SIG-M5 (cell line): Measurements from ENCODE around the gene MCRIP1.

Experiments
- DNase-seq: peaks from one replicate; lab custom pipeline; 2025; lab: John Stamatoyannopoulos, UW

Gene MCRIP1

GRCh38 chr17:81803728-81804558, 29.1 kb downstream of the MCRIP1 start, which contains the start of gene GCGR:
GCGR (plus strand) TSS chr17:81804150; CDS start chr17:81809019, 4,869 bp downstream.
- DNase-seq: no peak

- DNase-seq: no peak
Observed at GRCh38 chr17:81802856-81803643, 30.0 kb downstream of the MCRIP1 start.

- no peak for DNase-seq
Observed at GRCh38 chr17:81802048-81802758, 30.9 kb downstream of the MCRIP1 start.

- DNase-seq: no peak
Observed at GRCh38 chr17:81801327-81801726, 31.8 kb downstream of the MCRIP1 start.

GRCh38 chr17:81794509-81794908, 38.6 kb downstream of the MCRIP1 start:
- no peak for DNase-seq

GRCh38 chr17:81794074-81794476, 39.0 kb downstream of the MCRIP1 start:
- DNase-seq: no peak

- no peak for DNase-seq
Observed at GRCh38 chr17:81792675-81793615, 40.1 kb downstream of the MCRIP1 start.
